Activated gamma-delta T cell (primary cell): Measurements from ENCODE around the gene DIS3L2.
"Not testable (repeated sequence)": the region's sequence is repeated elsewhere in the genome, so short reads cannot be mapped to it uniquely, and the experiment has no call there.

Experiments used
- DNase-seq: peaks from one replicate; lab custom pipeline; 2025; lab: John Stamatoyannopoulos, UW

Gene DIS3L2

GRCh38 chr2:231928481-231928880 is 33.0 kb upstream of the DIS3L2 start:
- DNase-seq = no peak

DNA sequence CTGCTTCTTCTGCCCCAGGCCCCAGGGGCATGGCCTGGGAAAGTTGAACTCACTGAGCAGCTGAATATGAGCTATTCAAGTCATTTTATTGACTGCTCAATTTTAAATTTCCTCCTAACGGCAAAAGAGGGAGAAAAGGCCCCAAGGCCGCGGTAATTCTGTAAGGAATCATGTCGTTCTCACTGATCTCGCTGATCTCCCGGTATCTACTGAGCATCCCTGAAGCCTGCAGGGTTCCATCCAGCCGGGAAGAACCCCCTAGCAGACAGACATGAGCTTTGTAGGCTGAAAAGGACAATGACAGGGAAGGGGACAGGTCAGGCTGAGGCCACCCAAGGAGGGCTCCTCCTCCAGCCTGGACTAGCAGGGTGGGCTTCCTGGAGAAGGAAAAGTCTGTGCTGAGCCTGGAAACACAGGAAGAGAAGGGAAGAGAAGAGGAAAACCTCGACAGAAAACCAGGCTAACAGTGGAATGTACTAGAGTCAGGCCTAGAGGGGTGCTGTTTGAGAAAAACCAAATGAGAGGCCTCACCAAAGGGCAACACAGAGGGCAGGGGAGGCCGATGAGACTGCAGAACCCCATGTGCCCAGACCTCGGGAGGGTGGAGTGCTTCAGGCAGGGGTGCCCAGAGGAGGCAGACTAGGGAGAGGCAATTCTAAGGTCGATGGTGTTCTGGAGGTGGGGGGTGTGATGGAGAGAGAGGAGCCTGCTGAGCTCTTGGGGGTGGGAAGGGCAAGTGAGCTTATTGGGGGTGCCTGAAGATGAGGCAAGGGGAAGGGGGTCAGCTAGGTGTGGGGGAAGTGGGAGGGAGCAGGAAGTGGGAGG is 32.4 kb upstream of the DIS3L2 start:
- no peak for DNase-seq

DNA sequence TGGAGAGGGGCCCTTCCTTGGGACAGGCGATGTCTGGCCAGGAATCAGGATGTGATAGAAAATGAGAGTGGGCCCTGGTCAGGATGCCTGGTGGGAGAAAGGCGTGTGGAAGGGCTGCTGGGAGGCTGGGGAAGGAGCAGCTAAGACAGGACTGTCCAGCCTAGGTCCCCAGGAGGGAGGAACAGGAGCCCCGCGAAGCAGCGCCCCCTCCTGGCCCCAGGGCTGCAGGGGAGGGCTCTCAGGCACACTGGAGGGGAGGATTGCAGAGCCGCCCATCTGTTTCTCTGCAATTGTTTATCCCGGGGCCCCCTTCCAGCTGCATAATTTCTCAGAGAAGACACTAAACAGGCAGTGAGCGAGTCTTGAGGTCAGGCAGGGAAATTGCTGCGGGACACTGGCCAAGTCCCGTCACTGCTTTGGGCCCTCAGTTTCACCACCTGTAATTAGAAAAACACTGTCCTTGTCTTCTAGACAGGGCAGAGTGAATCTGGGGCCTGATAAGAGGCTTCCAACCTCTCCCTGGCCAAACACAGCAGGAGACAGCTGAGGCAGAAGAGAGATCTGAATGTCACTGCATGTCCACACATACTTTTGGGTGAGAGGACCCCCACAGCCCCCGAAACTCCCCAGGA is 31.4 kb upstream of the DIS3L2 start:
- DNase-seq = no peak

DNA sequence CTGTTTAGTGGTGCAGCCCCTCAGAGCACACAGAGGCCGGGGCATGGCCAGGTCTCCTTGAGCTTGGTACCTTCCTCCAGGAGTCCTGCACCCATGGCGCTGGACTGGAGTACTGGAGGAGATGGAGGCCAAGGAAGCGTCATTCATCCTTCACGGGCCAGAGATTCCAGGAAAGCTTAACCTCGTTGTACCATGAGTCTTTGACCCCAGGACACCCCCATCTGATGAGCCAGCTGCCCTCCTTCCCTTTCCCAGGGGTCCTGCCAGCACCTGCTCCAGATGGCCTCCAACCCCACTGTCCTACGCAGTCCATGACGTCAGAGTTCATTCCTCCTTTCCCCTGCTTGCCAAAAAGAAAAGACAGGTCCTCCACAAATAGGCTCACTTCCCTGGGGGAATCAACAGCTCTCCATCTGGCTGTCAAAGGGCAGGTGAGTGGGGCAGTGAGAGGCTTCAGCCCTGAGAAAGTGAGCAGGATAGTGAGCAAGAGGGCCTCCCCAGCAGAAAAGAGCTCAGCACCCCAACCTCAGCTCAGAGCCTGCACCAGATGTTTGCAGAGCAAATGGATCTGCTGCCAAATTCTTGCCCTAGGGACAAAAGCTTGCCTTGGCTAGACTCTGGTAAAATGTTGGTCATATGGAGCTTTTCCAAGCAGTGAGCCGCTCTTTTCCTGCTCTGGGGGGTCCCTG is 30.8 kb upstream of the DIS3L2 start:
- no peak for DNase-seq

- no peak for DNase-seq
Observed at GRCh38 chr2:231931481-231931915, 30.0 kb upstream of the DIS3L2 start.

DNA sequence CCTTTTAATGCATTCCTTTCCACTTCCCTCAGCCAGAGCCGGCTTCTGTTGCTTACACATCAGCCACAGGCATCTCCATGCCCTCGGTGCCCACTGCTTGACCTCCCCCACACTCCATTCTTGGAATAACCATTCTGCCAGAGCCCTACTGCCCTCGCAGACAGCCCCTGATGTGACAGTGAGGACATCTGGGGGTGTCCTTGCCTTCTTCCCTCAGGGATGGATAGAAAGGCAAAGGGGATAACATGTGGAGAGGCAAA is 28.9 kb upstream of the DIS3L2 start:
- no peak for DNase-seq

DNA sequence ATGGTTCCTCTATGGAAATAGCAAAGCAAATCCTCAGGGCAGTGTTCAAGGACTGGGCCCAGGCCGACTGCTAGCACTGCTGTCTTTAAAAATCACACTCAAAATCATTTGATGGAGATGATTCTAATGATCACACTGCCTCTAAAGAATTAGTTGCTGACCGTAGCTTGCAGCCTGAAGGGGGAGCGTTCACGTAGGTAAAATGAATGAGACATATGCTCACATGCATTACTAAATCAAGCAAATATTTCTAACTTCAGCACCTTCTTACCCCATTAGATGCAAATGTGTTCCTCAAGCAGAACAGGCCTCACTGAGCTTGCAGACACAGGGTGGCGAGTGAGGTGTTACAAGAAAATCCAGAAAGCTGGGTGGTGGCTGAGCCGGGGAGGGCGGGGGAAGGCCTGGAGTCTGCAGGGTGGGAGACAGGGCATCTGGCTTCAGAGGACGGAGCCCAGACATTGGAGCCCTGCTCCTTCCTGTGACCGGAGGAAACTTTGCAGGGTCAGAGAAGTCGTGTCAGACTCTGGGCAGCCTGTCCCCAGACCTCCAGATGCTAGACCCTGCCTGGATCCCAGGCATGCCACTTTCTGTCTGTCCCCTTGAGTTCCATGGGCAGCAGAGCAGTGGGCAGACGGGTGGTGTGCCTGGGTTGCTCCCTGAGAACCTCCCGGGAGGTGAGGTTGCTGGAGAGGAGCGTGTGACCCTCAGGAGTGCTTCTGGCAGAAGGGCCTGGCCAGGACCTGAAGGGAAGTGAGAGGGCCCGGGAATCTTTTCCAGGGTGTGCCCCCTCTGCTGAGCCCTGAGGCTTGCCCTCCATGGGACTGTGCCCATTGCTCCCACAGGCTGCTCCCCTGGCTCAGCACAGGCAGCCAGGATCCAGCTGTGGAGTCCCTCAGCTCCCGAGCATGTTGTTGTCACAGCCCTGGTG is 28.3 kb upstream of the DIS3L2 start:
- DNase-seq = no peak

GRCh38 chr2:231933916-231934401 is 27.6 kb upstream of the DIS3L2 start:
- no peak for DNase-seq

DNA sequence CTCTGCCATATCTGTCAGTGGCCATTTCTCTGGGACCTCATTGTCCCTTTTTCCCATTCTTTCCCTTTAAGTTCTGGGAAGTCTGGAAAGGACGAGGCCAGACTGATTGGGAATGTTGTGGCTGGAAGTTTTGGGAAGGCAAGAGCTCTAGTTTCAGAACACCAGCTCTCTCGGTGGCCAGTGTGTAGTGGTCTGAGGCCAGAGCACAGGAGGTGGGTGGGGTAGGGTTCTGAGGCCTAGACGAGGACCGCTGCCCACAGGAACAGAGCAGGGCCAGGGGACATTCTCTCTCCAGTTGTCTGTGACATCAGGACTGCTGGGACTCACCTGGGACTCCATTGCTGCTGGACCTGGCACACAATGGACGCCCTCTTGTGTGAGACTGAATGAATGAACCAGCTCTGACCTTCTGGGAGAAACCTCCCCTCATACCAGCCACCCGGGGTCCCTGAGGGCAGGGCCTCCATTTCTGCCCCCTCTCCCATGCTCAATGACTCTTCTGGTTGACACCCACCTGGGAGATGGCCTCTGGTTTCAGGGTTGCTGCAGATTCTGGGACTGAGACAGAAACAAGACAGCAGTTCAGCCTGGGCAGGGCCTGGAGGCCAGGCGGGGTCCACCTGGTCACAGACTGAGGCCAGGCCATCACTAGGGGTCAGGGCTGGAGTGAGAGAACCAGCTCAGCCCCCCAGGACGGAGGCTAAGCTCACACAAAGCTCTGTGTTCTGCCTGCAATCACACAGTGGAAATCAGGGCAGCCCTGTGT is 26.9 kb upstream of the DIS3L2 start:
- DNase-seq = no peak

DNA sequence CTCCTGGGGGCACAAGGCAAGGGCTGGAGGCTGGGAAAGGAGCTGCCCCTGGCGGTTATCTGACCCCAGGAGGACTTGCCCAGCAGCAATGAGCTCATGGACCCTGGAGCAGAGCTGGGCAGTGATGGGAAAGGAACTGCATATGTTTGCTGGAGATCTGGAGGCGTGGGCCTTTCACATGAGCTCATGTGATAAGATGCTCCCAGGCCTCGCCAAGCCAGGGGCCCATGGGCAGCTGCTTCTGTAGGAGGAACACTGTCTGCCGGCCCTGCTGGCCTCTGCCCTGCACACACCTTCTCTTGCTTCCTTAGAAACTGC is 26.3 kb upstream of the DIS3L2 start:
- DNase-seq = no peak

DNA sequence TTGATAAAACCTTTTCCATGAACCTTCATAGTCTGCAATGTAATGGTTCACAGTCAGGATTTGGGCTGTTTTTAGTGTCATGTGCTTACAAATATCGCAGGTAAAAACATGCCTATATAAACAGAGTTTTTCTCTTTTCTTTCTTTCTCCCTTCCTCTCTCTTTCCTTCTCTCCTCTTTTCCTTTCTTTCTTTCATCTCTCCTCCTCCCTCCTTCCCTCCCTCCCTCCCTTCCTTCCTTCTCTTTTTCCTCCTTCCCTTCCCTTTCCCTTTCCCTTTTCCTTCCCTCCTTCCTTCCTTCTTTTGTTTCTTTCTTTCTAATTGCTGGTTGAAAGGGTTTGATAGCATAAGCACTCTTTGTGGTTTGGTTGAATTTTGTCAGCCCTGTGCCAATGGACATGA is 25.7 kb upstream of the DIS3L2 start:
- no peak for DNase-seq

GRCh38 chr2:231936491-231936890 is 25.0 kb upstream of the DIS3L2 start:
- DNase-seq = no peak

GRCh38 chr2:231937057-231937456 is 24.5 kb upstream of the DIS3L2 start:
- no peak for DNase-seq

- DNase-seq = no peak
Observed at GRCh38 chr2:231939022-231939421, 22.5 kb upstream of the DIS3L2 start.

- no peak for DNase-seq
Observed at GRCh38 chr2:231940795-231941194, 20.7 kb upstream of the DIS3L2 start.

DNA sequence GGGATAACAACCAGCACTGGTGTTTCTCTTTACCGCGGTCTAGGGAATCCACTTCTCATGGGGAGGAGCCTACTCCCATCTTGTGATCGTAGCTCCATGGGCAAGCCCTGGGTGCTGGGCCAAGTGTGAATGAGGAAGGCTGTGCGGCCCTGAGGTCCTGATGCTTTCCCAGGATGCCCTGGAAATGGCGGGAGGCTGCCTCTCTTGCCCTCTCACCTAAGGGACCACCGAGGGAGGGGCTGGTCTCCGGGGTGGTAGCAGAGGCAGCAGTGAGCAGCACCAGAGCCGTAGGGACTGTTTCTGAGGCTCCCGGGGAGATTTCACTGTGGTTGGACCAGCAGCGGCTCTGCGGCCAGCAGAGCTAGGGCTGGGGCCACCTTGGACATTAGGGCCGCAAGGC is 19.8 kb upstream of the DIS3L2 start:
- no peak for DNase-seq

- DNase-seq = no peak
Observed at GRCh38 chr2:231942180-231942579, 19.3 kb upstream of the DIS3L2 start.

GRCh38 chr2:231946241-231946814 is 15.2 kb upstream of the DIS3L2 start:
- DNase-seq = no peak

- not testable (repeated sequence) for DNase-seq
Observed at GRCh38 chr2:231947112-231947511, 14.4 kb upstream of the DIS3L2 start.

DNA sequence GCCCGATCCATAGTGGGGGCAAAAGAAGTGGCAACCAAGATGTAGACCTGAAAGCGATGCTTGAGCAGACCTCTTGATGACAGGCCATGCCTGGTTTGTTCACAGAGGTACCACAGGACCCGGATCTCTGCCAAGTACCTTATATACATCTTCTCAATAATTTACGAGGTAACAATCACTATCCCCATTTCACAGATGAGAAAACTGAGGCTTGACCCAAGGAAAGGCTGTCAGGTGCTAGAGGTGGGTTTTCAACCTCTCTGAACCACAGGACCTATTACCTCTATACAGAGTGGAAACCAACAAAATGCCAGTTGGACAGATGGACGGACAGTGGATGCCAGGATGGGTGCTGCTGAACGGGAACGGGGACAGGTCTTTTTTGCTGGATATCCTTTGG is 13.8 kb upstream of the DIS3L2 start:
- DNase-seq = no peak

DNA sequence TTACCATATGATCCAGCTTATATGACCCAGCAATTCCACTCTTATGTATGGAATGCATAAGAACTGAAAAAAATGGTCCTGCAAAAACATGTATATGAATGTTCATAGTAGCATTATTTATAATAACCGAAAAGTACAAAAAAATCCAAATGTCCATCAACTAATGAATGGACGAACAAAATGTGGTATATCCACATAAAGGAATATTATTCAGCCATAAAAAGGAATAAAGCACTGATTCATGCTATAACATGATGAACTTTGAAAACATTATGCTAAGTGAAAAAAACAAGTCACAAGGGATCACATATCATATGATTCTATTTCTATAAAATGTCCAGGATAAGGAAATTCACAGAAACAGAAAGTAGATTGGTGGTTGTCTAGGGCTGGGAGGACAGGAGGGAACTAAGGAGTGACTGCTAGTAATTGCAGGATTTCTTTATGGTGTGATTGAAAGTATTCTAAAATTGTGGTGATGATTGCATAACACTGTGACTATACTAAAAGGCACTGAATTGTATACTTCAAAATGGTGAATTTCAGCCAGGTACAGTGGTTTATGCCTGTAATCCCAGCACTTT is 10.0 kb upstream of the DIS3L2 start:
- no peak for DNase-seq
